Thyroid gland (tissue), 4 donors: ENCODE results near the gene CACNA1E. TPM values are rescaled to one million over a fixed set of nuclear protein-coding genes. Genes with fewer than 3 reads are reported as not detected.

Experiments used
- DNase-seq, 2 donors: peaks; one replicate each; pipeline ENCODE4 v3.0.0-alpha.2; 2019
- H3K27ac ChIP-seq, 3 donors: fragments of 200-600 bp; sonication (generic); 1 replicate in 2 of 3; 2 replicates in 1 of 3; pipeline ENCODE4 v1.5.1; 2016 to 2019; ENCODE audit warnings: mild to moderate bottlenecking in 1 of 3, moderate library complexity in 1 of 3
- H3K27me3 ChIP-seq: fragments of 200-600 bp; sonication (generic); one replicate; pipeline ENCODE4 v1.5.1; 2019
- H3K36me3 ChIP-seq, 2 donors: fragments of 200-600 bp; sonication (generic); one replicate each; pipeline ENCODE4 v1.5.1; 2016 to 2019
- H3K4me1 ChIP-seq, 2 donors: fragments of 200-600 bp; sonication (generic); one replicate each; pipeline ENCODE4 v1.5.1; 2017 to 2019
- H3K4me3 ChIP-seq, 3 donors: fragments of 200-600 bp; sonication (generic); replicated peaks in 1 of 3; 1 replicate in 2 of 3; 2 replicates in 1 of 3; pipeline ENCODE4 v1.5.1; 2016; ENCODE audit warnings: mild to moderate bottlenecking in 1 of 3
- H3K9me3 ChIP-seq: fragments of 200-600 bp; sonication (generic); one replicate; pipeline ENCODE4 v1.5.1; 2017
- CTCF ChIP-seq, 6 experiments: fragments of 200-600 bp in 3 of 6; fragments of 450-650 bp in 3 of 6; sonication (generic) in 3 of 6; IDR thresholded peaks; one replicate each; pipeline ENCODE4 v1.5.1; 2016 to 2019; ENCODE audit warnings: antibody characterized with exemption in 6 of 6, mild to moderate bottlenecking in 2 of 6, inconsistent platforms in 1 of 6, moderate library complexity in 1 of 6
- POLR2A ChIP-seq, 2 donors: fragments of 450-650 bp; IDR thresholded peaks; one replicate each; pipeline ENCODE4 v1.6.1; 2017; ENCODE audit warnings: antibody characterized with exemption in 2 of 2, mild to moderate bottlenecking in 2 of 2, moderate library complexity in 1 of 2
- WGBS, 2 donors: methylation state at CpG; one replicate each; pipeline ENCODE4 v1.1.5; 2017; 5-methylcytosine and 5-hydroxymethylcytosine counted together
- intact Hi-C: fragments of 100-400 bp; cut with DNase I; formaldehyde crosslinking; loops from one replicate; pipeline ENCODE4 v1.15.1; 2023
- total RNA-seq, 4 donors: library from RNA; depleted of rRNA; stranded (reverse); fragments of >200 nt; gene quantifications; one replicate each; pipeline ENCODE4 v1.2.3, GENCODE V29; 2016

CACNA1E gene
- total RNA-seq, 4 donors from 2014 or later = under 0.01 to 0.46 (median 0.15) TPM

- Histone ChIP-seq H3K4me1 (no peaks in the 10 kb centered on the region), H3K4me3 (no peak overlapping the region), H3K36me3 (no peaks in the 10 kb centered on the region), H3K9me3 (no peaks in the 10 kb centered on the region), H3K27me3 (no peaks in the 10 kb centered on the region), H3K27ac (no peak overlapping the region)
- WGBS, 2 donors = 54 to 56% methylated on average over 10 of the region's 10 CpGs
- intact Hi-C loops = loop anchor here (10.0 kb wide), 1 partner anchor 201 kb away; no protein-coding TSS in a partner anchor
- DNase-seq = no peak
- TF ChIP-seq POLR2A (IDR thresholded peaks at IDR 0.05) = no peak
Observed at GRCh38 chr1:181675091-181675917, 192.0 kb downstream of the CACNA1E start.

- H3K27me3 ChIP-seq = no peaks in the 10 kb centered on the region
- no peak overlapping the region for H3K27ac ChIP-seq
- no peaks in the 10 kb centered on the region for H3K9me3 ChIP-seq
- H3K4me3 ChIP-seq = no peak overlapping the region
- TF ChIP-seq POLR2A (IDR thresholded peaks at IDR 0.05) (no peak), CTCF (IDR thresholded peaks at IDR 0.05) (no peak)
- H3K4me1 ChIP-seq = no peaks in the 10 kb centered on the region
- 39% methylated on average over 5 of the region's 5 CpGs for WGBS, 2 donors
- H3K36me3 ChIP-seq = no peaks in the 10 kb centered on the region
- DNase-seq = no peak
- intact Hi-C loops = loop anchor here (10.0 kb wide), 1 partner anchor 201 kb away; no protein-coding TSS in a partner anchor
Observed at GRCh38 chr1:181675918-181676190, 192.5 kb downstream of the CACNA1E start.

- Histone ChIP-seq H3K27ac (no peak overlapping the region), H3K4me1 (no peaks in the 10 kb centered on the region), H3K9me3 (no peaks in the 10 kb centered on the region), H3K36me3 (no peaks in the 10 kb centered on the region), H3K4me3 (no peak overlapping the region), H3K27me3 (no peaks in the 10 kb centered on the region)
- intact Hi-C loops = loop anchor here (10.0 kb wide), 1 partner anchor 201 kb away; no protein-coding TSS in a partner anchor
- WGBS, 2 donors = 40 to 48% methylated on average over 6 of the region's 6 CpGs
- TF ChIP-seq POLR2A (IDR thresholded peaks at IDR 0.05) (no peak), CTCF (IDR thresholded peaks at IDR 0.05) (peak in 3 of 6 experiments; percentile 41 to 50 (median 50))
- peak; percentile 33 to 36 for DNase-seq
Observed at GRCh38 chr1:181676269-181676668, 193.0 kb downstream of the CACNA1E start.

- H3K4me3 ChIP-seq = no peak overlapping the region
- no peak overlapping the region for H3K27ac ChIP-seq
- WGBS, 2 donors = 88 to 92% methylated on average over 9 to 11 of the region's 11 CpGs
- intact Hi-C loops = no loop called here
- H3K4me1 ChIP-seq = no peaks in the 10 kb centered on the region
- no peaks in the 10 kb centered on the region for H3K36me3 ChIP-seq
- DNase-seq = no peak
- H3K9me3 ChIP-seq = no peaks in the 10 kb centered on the region
- TF ChIP-seq POLR2A (IDR thresholded peaks at IDR 0.05) (no peak), CTCF (IDR thresholded peaks at IDR 0.05) (no peak)
- H3K27me3 ChIP-seq = no peaks in the 10 kb centered on the region
Observed at GRCh38 chr1:181680332-181680731, 197.0 kb downstream of the CACNA1E start.

GRCh38 chr1:181680871-181681270, 197.6 kb downstream of the CACNA1E start:
- intact Hi-C loops = no loop called here
- WGBS, 2 donors = 77 to 78% methylated on average over 7 of the region's 7 CpGs
- H3K27ac ChIP-seq = no peak overlapping the region
- no peaks in the 10 kb centered on the region for H3K27me3 ChIP-seq
- TF ChIP-seq POLR2A (IDR thresholded peaks at IDR 0.05) (no peak), CTCF (IDR thresholded peaks at IDR 0.05) (no peak)
- H3K4me3 ChIP-seq = no peak overlapping the region
- DNase-seq = no peak
- H3K4me1 ChIP-seq = no peaks in the 10 kb centered on the region
- H3K36me3 ChIP-seq = no peaks in the 10 kb centered on the region
- no peaks in the 10 kb centered on the region for H3K9me3 ChIP-seq
